CMK (cell line): Measurements from ENCODE around the gene PRDM10.
"Not testable (repeated sequence)": the region's sequence is repeated elsewhere in the genome, so short reads cannot be mapped to it uniquely, and the experiment has no call there.

ENCODE experiments used
- DNase-seq: peaks from one replicate; pipeline ENCODE4 v3.0.0-alpha.2; 2010; ENCODE audit warnings: low read depth

The PRDM10 gene

DNA sequence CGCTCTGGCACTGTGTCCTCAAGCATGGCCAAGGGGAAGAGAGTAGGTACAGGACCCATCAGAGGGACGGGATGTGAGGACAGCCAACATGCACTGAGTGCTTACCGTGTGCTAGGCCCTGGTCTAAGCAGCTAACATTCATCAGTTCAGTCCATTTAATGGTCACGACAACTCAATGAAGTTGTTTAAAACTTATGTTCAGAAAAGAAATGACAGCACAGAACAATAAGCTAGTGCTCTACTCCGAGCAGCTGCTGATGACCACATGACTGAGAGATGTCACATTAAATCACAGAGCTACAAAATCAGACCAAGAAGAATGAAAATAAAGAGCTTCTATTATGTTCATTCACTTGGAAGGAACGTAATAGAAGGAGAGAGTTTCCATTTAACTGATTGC, 26.3 kb downstream of the PRDM10 start:
- no peak for DNase-seq

DNA sequence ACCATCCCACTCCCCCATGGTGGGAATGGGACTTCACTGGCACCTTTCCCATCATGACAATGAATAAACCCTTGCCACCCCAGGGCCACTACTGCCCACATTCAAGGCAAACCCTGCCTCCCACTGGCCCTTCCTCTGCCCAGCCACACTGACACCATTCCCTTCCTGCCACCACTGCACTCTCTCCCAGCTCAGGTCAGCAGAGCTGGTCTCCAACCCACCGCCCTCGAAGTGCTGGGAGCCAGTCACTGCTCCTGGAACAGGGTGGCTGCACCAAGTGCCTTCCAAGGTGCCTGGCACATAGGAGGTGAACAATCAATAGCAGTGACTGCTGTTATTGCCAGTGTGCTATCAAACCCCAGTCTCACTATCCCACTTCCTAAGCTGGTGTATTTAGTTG, 27.1 kb downstream of the PRDM10 start:
- no peak for DNase-seq

GRCh38 chr11:129974672-129975071, 28.0 kb downstream of the PRDM10 start:
- no peak for DNase-seq

- no peak for DNase-seq
Measured at GRCh38 chr11:129974237-129974636, 28.4 kb downstream of the PRDM10 start.

GRCh38 chr11:129973809-129974208, 28.8 kb downstream of the PRDM10 start:
- no peak for DNase-seq

- DNase-seq: no peak
Measured at GRCh38 chr11:129973068-129973467, 29.6 kb downstream of the PRDM10 start.

GRCh38 chr11:129972611-129973010, 30.0 kb downstream of the PRDM10 start:
- no peak for DNase-seq

DNA sequence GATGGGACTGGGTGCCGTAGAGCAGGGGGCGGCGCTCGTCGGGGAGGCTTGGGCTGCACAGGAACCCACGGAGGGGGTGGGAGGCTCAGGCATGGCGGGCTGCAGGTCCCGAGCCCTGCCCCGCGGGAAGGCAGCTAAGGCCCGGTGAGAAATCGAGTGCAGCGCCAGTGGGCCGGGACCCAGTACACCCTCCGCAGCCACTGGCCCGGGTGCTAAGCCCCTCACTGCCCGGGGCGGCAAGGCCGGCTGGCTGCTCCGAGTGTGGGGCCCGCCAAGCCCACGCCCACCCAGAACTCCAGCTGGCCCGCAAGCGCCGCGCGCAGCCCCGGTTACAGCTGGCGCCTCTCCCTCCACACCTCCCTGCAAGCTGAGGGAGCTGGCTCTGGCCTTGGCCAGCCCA, 30.8 kb downstream of the PRDM10 start:
- DNase-seq: not testable (repeated sequence)

GRCh38 chr11:129969920-129970319, 32.7 kb downstream of the PRDM10 start:
- no peak for DNase-seq

GRCh38 chr11:129968591-129969419, 33.8 kb downstream of the PRDM10 start:
- no peak for DNase-seq

GRCh38 chr11:129967996-129968395, 34.6 kb downstream of the PRDM10 start:
- no peak for DNase-seq

GRCh38 chr11:129965248-129965647, 37.4 kb downstream of the PRDM10 start:
- DNase-seq: no peak

GRCh38 chr11:129960216-129961214, 42.1 kb downstream of the PRDM10 start:
- no peak for DNase-seq

- no peak for DNase-seq
Measured at GRCh38 chr11:129959687-129960086, 42.9 kb downstream of the PRDM10 start.

GRCh38 chr11:129955282-129955681, 47.4 kb downstream of the PRDM10 start:
- DNase-seq: no peak

GRCh38 chr11:129954703-129955102, 47.9 kb downstream of the PRDM10 start:
- not testable (repeated sequence) for DNase-seq

GRCh38 chr11:129951866-129952262, 50.8 kb downstream of the PRDM10 start:
- no peak for DNase-seq

- no peak for DNase-seq
Measured at GRCh38 chr11:129951201-129951865, 51.3 kb downstream of the PRDM10 start.

DNA sequence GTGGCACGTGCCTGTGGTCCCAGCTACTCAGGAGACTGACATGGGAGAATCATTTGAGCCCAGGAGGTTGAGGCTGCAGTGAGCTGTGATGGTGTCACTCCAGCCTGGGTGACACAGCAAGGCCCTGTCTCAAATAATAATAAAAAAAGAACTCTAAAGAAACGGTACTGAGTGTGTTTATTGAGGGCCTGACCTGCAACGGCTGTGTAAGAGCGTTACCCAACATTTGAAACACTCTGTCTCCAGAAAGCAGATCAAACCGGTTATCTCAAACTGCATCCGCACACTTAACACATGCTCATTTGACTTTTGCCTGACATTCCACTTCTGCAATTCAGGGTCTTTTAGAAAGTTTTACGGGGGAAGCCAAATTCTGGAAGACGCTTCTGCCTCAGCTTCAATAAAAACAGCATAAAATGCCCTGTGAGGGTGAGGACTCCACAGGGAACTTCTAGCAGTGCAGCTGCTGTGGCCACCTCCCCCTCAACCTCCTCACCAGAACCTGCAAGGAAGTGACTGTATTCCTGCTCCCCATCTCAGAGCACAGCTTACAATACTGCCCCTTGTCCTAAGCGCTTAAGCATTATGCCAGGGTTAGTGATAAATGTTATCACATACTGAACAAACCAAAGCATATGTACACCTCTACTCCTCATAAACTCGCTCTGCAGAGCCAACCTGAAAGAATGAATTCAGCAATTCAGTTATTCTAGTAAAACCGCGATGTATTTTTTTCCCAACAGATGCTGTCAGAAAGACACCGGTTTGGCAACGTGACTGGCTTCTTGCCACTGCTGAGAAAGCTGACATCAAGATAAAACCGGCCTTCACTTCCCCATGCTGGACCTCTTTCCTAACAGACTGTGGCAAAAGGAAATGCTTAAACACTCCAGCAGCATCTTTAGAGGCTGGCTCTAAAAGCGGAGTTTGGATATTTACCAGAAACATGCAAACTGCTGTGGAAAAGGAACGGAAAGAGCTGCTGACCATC, 52.2 kb downstream of the PRDM10 start:
- peak; percentile 42 for DNase-seq

DNA sequence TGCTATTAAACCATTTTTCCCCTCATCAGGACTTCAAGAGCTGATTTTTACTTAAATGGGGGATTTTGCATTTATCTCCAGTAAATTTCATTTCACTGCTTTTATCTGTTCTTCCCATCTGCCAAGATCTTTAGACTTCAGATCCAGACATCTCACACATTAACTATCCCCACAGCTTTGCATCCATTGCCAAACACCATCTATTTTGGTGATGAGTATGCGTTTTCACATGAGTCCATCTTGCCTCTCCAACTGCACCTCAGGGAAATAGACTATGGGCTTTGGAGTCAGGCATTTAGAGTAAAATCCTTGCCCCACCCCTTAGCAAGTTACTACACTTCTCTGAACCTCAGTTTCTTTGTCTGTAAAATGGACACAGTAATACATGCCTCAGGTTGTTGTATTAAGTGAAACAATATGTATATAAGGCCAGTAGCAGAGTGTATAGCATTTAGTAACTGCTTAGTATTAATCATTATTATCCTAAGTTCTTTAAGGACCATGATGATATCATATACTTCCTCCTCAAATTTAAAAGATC, 53.6 kb downstream of the PRDM10 start:
- DNase-seq: no peak

DNA sequence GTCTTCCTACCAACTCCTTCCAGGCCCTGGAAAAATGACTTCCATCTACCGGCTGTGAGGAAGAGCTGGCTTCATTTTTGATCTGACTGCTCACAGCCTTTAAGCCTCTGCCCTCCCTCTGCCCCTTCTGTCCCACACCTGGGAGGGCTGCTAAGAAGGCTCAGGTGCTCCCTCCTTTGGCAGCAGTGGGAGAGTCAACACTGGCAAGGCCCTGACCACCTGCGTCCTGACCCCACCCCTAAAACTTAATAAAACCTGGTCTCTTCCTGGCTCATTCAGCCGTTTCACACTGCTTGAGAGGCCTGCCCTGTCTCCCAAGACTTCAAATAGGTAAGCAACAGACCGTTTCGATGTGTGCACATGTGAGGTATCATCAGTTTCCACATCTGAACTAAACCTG, 55.2 kb downstream of the PRDM10 start:
- DNase-seq: no peak
